ENCODE results near the gene ASB11.
"Not testable (repeated sequence)": the region's sequence is repeated elsewhere in the genome, so short reads cannot be mapped to it uniquely, and the experiment has no call there.

Gene ASB11

GRCh38 chrX:15320297-15320696 is 4.9 kb upstream of the ASB11 start:
- DNase-seq (ENCODE audit: low spot score) = no peak
- in situ Hi-C loops (cut with MboI; ENCODE audit: low pct_unique_long_range_greater_than_20kb, low sequenced_read_pairs, unreplicated experiment) = no loop called here
- no peak for TF ChIP-seq CTCF (IDR thresholded peaks at IDR 0.05; ENCODE audit: extremely low read depth, insufficient read depth, missing control alignments)

GRCh38 chrX:15319075-15319474 is 3.6 kb upstream of the ASB11 start:
- in situ Hi-C loops (cut with MboI; ENCODE audit: low pct_unique_long_range_greater_than_20kb, low sequenced_read_pairs, unreplicated experiment) = no loop called here
- DNase-seq (ENCODE audit: low spot score) = no peak
- no peak for TF ChIP-seq CTCF (IDR thresholded peaks at IDR 0.05; ENCODE audit: extremely low read depth, insufficient read depth, missing control alignments)

GRCh38 chrX:15314472-15314871 is 968 bp downstream of the ASB11 start:
- in situ Hi-C loops (cut with MboI; ENCODE audit: low pct_unique_long_range_greater_than_20kb, low sequenced_read_pairs, unreplicated experiment) = no loop called here
- DNase-seq (ENCODE audit: low spot score) = no peak
- TF ChIP-seq CTCF (IDR thresholded peaks at IDR 0.05; ENCODE audit: extremely low read depth, insufficient read depth, missing control alignments) = no peak

DNA sequence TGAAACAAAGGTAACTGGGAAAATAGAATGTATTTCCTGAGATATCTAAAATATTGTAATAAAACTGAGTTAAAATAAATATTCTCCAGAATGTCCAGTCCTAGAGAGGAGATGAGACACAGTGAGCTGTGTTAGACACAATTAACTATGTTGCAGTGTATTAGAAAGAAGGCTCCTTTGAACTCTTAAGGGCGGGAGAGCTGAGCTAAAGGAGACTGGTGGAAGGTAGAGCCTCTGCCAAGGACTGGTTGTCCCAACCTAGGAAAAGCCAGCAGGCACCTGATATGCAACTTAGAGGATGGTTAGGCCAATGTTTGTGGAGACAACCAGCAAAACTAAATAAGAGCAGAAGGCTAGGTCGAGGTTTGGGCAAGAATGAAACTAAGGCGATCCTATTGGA is 4.3 kb downstream of the ASB11 start:
- DNase-seq (ENCODE audit: low spot score) = no peak
- TF ChIP-seq CTCF (IDR thresholded peaks at IDR 0.05; ENCODE audit: extremely low read depth, insufficient read depth, missing control alignments) = no peak
- in situ Hi-C loops (cut with MboI; ENCODE audit: low pct_unique_long_range_greater_than_20kb, low sequenced_read_pairs, unreplicated experiment) = no loop called here

- in situ Hi-C loops (cut with MboI; ENCODE audit: low pct_unique_long_range_greater_than_20kb, low sequenced_read_pairs, unreplicated experiment) = no loop called here
- no peak for TF ChIP-seq CTCF (IDR thresholded peaks at IDR 0.05; ENCODE audit: extremely low read depth, insufficient read depth, missing control alignments)
- no peak for DNase-seq (ENCODE audit: low spot score)
Observed at GRCh38 chrX:15310117-15310516, 5.3 kb downstream of the ASB11 start.

- DNase-seq (ENCODE audit: low spot score); in situ Hi-C loops (cut with MboI; ENCODE audit: low pct_unique_long_range_greater_than_20kb, low sequenced_read_pairs, unreplicated experiment): not testable (repeated sequence)
Observed at GRCh38 chrX:15305899-15306298, 9.5 kb downstream of the ASB11 start.

DNA sequence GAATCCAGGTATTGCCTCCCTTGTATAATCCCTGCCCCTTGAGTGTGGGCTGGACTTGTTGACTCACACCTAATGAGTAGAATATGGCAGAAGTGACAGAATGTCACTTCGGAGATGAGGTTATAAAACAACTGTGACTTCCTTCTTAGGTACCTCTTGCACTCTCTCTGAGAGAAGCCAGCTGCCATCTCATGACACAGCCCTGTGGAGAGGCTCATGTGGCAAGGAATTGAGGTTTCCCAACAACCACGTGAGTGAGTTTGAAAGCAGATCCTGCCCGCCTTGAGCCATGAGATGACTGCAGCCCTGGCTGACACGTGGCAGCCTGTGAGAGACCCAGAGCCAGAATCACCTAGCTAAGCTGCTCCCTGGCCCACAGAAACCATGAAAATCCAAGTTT is 13.5 kb downstream of the ASB11 start:
- in situ Hi-C loops (cut with MboI; ENCODE audit: low pct_unique_long_range_greater_than_20kb, low sequenced_read_pairs, unreplicated experiment) = no loop called here
- no peak for DNase-seq (ENCODE audit: low spot score)
- no peak for TF ChIP-seq CTCF (IDR thresholded peaks at IDR 0.05; ENCODE audit: extremely low read depth, insufficient read depth, missing control alignments)
